HEK293T (cell line): ENCODE data around the gene SLC37A4.

Source experiments
- CTBP1 ChIP-seq: fragments of 450-650 bp; IDR thresholded peaks from 2 replicates; pipeline ENCODE4 v1.6.1; 2016; ENCODE audit warnings: borderline replicate concordance
- FOXM1 ChIP-seq: fragments of 450-650 bp; IDR thresholded peaks from 2 replicates; pipeline ENCODE4 v1.6.1; 2017; ENCODE audit warnings: mild to moderate bottlenecking, borderline replicate concordance
- HDGF ChIP-seq: fragments of 450-650 bp; IDR thresholded peaks from 2 replicates; pipeline ENCODE4 v1.6.1; 2017; ENCODE audit warnings: antibody characterized with exemption, borderline replicate concordance
- SUZ12 ChIP-seq: fragments of 450-650 bp; IDR thresholded peaks from 2 replicates; pipeline ENCODE4 v1.6.1; 2016; ENCODE audit warnings: mild to moderate bottlenecking
- ZNF384 ChIP-seq: fragments of 450-650 bp; IDR thresholded peaks from 2 replicates; pipeline ENCODE4 v1.6.1; 2016

- TF ChIP-seq CTBP1 = no peak
- TF ChIP-seq ZNF384 = no peak
- no peak for TF ChIP-seq HDGF
- TF ChIP-seq FOXM1 = no peak
- TF ChIP-seq SUZ12 = no peak
Measured at GRCh38 chr11:119029340-119030028, 1.2 kb downstream of the SLC37A4 start.
